ENCODE results near the gene KNSTRN.

DNA sequence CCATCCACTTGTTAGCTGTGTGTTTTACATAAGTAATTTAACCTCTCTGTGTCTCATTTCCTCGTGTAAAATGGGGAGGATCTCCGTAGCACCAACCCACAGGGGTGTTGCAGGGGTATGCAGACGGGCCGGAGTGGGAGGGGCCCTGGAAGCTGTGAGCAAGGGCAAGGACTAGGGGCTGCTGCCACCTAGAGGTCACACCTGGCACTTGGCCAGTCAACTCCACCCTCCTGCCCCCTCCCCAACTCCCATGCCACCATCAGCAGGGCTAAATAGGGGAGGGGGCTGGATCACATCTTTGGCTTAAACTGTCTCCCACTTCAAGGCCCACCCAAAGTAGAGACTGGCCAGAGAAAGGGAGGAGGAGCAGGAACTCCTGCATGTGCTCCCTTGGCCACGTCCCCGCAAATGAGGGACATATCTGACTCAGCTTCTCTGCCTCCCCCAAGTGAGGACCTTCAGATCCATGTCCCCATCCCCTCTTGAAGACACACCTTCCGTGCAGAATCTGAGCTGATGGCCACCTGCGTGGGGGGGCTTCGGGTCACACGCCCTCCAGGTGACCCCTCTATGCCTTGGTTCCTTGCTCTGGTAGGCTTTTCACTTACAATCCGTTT lies 44.4 kb upstream of the KNSTRN start:
- TF ChIP-seq CTCF (IDR thresholded peaks at IDR 0.05; ENCODE audit: extremely low read depth in 1 of 2, insufficient read depth in 1 of 2, low read depth in 1 of 2, low read length in 2 of 2) (peak; percentile 75 to 90), POLR2A (IDR thresholded peaks at IDR 0.05; ENCODE audit: low read depth, low read length) (no peak), EZH2 (IDR thresholded peaks at IDR 0.05; ENCODE audit: borderline replicate concordance, low read depth, low read length, severe bottlenecking) (no peak)
